HL-60/S4 (cell line): ENCODE data around the gene SSH2.

Experiments used
- in situ Hi-C: fragments of 300-500 bp; cut with MboI; formaldehyde crosslinking; loops from 2 replicates; pipeline ENCODE4 v1.14.3; 2022; ENCODE audit warnings: low sequenced_read_pairs

SSH2 gene

DNA sequence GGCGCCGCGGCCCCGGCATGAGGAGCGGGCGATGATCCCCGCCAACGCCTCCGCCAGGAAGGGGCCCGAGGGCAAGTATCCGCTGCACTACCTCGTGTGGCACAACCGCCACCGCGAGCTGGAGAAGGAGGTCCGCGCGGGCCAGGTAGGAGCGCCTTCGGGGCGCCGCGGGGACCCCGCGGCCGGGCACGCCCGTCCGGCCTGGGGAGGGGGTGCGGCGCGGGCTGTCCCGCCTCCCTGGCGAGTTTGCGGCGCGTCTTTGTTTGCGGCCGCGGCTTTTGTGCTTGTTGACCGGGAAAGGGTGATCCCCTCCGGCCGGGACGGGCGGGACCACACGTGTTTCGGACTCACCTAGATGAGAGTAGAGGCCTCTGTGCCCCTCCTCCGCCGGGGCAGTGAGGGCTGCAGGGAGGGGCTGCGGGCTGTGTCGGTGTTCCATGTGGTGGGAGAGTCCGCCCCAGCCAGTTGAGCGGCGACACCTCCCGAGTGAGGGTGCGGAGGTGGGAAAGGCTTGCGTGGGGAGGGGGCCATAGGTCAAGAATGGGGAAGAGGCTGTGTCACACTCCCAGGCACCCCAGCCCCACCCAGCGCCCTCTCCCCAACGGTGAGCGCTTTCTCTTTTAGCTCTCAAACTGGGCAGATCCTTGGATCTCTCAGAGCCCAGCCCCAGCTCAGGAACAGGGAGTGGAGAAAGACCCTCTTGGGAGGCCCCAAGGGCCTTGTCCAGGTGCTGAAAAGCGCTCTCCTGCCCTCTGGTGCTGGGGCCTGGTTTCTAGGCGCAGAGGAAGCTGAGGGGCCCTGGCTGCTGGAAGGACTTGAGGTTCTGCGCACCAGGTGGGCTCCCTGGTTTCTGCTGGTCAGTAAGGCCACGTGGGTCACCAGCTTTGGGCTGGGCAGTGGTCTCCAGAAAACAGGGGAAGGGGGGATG is 336.2 kb downstream of the SSH2 start:
- in situ Hi-C loops, result no loop called here

DNA sequence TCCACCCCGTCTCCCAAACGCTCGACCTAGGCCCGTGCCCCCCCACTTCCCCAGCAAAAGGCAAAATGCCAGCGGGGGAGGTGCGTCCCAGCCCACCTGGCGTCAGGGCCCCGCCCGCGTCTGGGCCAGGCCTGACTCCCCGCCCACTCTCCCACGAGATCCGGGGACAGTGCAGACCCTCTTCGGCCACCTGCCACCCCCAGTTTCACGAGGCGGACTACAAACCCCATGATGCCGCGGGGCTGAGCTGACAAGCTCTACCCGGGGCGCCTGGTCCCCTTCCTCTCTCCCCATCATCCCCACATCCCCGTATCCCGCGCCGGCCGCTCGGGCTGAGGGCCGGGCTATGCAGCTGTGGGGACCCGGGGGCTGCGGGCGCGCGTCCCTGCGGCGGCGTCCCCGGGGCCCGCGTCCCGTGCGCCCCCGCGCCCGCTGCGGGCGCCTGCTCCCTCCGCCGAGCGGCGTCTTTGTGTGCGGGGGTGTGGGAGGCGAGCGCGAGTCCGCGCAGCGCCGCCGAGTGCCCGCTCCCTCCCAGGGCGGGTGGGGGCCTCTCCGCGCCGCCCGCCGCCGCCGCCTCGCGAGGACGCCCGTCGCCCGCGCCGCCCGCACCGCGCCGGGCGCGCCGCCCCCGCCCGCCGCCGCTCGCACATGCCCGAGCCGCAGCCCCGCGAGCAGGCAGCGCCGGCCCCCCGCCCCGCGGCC is 337.0 kb downstream of the SSH2 start, which contains the start of gene ANKRD13B:
Gene ANKRD13B (plus strand): TSS at position 283 of the 702 bp plus-strand sequence. CDS start 490 bp downstream, outside the sequence.
- in situ Hi-C loops, result no loop called here

DNA sequence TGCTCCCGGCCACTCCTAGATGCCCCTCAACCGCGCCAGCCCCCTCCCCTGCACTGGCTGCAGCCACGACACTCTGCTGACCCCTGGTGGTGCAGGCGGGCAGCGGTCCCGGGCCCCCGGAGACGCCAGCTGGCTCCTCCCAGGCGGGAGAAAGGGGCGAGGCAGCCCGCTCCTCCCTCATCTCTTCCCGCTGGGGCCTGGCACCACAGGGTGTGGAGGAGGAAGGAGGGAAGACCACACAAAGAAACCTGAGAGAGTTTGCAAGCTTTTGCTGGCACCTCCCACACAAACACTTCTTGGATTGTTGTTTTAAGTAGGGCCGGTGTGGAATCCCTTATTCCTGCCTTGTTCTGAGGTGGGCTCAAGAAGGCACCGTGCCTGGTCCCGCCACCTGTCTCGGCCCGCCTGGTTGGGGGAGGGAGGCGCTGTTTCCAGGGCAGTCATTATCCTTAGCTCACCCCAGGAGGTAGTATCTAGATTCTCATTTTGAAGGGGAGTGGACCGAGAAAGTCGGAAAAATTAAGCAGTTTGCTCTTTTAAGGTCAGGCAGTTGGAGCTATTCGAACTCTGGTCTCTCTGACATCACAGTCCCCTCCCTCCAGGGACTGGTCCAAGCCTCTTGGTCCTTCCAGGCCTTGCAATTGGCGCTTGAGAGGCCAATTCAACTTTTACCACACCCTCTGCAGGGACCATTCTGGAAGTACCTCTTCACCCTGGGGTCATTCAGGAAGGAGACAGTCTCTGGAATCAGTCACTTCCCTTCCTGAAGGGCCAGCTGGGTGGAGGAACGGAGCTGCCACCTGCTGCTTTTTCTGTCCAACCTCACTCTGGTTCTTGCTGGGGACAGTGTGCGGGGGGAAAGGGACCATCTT is 338.1 kb downstream of the SSH2 start:
- in situ Hi-C loops, result no loop called here

DNA sequence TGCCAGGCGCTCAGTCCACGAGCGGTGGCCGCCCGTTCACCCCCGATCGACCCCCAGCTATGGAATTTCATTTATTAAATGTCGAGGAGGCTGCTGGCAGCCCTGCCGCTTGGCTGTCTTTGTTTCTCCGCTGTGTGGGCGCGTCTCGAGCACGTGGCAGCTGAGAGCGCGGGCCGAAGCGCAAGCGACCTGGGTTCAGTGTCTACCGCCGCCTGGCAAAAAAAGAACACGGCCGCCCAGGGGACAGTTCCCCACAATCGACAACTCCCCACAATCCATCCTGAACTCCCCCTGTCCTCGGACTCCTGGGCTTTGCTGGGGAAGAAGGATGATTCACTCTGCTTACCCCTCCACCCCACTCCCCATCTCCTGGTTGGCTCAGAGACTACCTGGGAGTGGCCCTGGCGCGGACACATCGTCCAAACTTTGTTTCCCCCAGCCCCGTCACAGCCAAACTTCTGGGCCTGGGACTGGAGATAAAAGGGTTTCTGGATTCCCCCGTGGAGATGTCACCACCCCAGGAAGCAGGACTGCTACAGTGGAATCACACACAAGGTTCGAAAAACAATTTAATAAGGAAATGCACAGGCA is 338.8 kb downstream of the SSH2 start:
- in situ Hi-C loops, result no loop called here

DNA sequence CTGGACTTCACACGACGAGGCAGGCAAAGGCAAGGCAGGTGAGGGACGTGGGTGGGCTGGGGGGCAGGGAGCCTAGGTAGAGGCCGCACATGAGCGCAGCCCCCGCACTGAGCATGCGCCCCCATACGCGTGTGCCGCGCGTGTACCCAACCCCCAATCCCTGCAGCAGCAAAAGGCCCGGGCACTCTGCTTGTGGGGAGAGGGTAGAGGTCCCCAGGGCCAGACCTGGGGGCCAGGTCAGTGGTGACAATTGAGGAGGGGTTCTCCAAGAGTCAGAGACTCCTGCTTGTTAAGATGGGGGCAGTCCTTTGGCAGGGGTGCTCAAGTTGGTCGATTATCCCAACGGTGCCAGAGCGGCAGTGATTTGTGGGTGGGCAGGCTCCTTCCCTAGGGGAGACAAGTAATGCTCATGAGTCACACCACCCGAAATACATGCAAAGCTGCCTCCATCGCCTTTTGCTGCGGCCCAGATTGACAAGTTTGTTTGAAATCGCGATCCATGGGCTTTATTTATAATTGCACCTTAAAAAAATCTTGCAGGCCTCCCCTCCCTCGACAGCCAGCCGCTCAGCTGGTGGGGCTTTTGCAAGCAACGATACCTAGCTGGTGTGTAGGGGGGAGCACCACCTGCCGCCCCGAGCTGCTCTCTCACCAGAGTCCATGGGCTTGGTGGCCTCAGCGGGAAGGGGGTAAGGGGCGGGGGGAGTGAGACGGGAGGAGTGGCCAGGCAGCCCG is 339.4 kb downstream of the SSH2 start:
- in situ Hi-C loops, result no loop called here

DNA sequence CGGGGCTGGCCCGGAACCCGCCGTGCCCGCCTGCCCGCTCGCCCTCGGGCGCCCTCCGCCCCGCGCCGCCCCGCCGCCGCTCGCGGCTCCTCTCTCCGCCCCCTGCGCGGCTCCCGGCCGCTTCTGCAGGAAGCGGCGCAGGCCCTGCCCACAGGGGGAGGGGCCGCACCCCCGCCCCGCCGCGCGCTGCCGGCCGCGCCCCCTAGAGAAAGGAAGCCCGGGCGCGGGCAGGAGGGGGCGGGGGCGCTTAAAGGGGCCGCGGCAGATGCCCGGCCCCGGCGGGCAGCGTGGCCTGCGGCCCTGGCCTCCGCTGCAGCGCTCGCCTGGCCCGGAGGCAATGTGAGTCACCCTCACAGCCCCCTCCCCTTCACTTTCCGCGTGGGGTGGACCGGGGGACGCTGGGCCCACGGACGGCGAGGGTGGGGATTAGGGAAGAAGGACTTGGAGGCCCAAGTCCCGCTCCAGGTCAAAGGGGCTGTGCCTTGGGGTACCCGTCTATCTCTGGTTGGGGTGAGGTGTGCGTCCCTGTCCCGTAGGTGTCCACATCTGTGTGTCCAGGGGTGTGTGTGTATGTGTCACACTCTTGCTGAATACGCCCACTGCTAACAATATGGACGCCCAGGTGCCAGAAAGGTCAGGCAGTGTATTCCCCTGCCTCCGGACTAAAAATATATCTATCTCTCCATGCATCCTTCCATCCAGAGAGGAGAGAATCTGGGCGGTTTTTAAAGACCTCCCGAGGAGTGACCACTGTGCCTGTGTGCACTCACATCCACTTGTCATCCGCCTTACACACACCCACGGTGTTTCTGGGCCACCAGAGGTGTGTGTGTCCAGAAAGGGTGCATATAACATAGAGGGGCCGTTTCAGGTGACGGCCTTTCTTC is 340.3 kb downstream of the SSH2 start, which contains the start of gene GIT1:
Gene GIT1 (minus strand): TSS at position 125 of the 887 bp plus-strand sequence. CDS start 270 bp downstream, outside the sequence.
- in situ Hi-C loops, result no loop called here

DNA sequence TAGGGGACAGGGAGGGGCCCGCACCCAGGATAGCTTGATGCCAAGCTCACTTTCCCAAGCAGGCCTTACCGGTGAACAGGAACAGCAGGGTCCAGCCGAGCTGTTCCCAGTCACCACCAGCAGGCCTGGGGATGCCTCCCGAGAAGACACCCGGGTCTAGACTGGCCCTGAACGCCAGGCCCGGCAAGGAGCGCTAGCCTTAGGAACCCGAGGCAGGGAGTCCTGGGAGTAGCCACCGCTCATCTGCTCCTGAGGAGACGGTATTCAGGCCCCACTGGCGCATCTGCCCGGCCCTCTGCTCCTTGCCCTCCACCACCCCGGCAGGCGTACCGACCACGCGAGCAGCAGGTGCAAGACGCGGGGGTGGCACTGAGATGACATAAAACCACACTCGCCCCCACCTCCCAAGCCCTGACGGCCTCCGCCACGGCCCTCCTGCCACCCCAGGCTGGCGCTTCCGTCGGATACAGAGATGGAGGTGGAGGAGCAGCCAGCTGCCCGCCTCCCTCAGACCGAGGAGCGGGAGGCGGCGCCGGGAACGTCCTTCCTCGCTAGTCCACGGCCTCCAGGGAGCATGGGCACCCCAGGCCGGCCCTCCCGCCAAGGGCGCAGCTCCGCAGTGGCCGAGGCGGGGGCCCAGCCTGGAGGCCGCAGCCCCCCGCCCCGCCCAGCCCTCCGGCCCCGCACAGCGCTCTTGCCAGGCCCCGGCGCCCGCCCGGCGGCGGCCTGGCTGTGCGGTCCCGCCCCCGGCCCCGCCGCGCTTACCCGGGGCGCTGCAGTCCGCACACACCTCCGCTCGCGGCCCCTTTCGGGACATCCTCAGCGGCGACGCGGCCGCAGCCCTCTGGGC is 341.2 kb downstream of the SSH2 start:
- in situ Hi-C loops, result no loop called here

DNA sequence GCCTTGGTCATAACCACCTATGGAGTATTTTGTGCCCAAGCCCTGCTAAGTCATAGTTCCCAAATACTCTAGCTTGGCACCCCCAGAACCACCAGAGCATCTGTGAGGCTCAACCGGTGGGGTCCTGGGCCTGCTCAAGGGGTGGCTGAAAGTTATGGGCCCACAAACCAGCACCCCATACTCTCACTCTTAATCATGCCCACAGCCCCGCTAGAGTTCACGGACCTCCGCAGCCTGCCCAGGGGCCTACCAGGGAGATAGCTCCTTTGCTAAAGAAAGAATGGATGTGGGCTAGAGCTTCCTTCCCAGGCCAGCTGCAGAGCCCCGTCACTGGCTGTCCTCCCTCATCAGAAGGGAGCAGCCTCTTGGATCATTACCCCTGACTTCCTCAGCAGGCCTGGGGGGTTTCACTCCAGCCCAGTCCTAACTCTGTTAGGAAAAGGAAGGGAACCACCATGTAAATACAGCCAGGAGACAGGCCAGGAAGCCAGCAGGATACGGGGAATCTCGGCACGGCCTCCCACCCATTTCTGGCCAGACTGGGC is 341.9 kb downstream of the SSH2 start:
- in situ Hi-C loops, result no loop called here

DNA sequence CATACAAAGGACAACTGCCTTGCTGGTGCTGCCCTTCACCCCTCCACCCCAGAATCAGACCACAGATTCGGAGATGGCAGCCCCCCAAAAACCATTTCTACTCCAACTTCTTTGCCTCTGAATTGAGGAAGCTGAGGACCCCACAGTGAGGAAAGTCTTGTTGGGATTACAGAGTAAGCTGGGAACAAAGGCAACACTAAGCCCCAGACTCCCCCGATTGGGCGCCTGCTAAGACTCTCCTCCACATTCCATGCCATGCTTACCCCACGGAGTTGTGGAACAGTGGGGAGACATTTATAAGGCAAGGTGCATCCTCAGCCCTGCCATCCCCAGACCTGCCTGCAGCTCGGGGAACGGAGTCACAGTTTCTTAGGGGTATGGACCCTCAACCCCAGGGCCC is 342.4 kb downstream of the SSH2 start:
- in situ Hi-C loops, result no loop called here

DNA sequence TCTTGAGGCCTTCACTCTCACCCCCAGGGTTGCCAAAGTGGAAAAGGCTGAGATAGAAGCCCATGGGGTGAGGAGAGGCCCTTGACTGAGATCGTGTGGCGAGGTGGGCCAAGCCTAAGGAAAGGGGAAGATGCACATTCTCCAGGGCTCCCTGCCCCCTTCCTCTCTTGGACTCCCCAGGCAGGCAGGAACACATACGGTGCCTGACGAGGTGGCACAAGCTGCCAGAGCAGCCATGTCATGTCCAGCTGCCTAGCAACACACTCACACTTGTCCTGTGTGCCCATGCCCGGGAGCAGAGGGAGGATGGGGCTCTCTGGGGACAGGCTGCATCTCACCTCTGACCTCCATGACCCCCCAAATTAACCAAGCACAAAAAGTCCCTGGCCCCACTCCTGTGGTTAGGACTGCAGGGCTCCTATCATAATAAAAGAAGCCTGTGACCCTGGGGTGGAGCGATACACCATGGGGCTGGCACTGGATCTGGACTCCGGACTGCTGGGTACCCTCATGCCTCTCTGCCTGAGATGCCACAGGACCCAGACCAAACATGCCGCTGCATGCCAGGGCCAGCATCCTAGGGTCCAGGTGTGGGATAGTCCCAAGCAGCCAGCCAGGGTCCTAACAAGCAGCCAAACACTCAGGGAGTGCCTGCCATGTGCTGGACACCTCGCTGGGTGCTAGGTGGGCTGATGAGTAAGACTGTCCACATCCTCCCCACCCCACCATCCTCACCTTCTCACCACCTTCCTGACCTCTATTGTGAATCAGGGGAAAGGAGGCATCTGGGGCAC is 343.2 kb downstream of the SSH2 start:
- in situ Hi-C loops, result no loop called here

DNA sequence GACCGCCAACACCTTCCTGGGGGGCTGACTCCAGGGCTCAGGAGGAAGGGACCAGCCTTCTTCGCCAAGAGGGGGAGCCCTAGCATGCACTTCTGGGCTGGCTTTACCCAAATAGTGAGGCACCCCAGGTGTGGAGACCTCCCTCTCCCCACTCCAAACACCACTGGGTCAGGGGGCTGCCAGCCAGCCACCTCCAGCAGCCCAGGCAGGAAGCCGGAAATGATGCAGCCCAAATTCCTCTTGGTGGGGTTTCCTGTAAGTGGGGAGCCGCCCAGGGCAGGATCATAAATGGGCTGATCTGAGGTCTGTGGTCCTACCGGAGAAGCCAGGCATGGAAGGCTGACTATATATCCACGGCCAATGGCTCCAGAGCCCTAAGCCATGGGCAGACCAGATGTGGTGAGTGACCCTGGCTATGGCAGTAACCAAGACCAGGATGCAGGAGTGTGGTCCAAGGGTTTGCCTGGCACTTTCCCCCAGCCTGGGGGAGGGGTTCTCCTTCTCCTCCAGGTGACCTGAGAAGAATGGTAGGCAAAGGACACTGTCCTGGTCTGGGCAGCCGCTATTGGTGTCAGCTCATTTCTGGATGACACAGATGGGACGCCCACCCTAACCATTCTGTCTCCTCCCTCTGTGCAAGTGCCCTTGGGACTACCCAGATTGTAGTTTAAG is 344.8 kb downstream of the SSH2 start:
- in situ Hi-C loops, result no loop called here

DNA sequence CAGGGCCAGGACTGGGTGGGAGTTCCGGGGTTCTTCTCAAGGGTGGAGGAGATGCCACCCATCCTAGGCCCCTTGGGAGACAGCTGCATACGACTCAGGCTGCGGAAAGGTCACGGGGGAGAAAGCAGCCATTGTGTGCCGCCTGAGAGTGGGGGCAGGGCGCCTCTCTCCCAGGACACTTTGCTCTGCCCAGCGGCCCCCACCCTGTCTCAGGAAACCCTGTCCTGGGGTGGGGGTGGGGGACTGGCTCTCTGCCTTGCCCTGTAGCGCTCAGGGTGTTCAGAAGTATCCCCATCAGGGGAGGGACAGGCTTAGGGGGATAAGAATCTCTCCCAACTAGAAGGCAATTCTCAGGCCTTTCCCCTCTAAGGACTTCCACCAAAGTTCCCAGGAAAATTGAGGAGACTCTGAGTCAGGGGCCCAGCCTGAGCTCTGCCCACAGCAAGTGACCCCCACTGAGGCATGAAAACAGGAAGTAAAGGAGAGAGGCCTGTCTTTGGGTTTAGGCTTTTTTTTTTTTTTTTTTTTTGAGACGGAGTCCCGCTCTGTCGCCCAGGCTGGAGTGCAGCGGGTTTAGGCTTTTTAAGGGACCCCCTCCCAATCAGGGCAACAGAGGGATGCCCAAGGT is 345.5 kb downstream of the SSH2 start:
- in situ Hi-C loops, result no loop called here

DNA sequence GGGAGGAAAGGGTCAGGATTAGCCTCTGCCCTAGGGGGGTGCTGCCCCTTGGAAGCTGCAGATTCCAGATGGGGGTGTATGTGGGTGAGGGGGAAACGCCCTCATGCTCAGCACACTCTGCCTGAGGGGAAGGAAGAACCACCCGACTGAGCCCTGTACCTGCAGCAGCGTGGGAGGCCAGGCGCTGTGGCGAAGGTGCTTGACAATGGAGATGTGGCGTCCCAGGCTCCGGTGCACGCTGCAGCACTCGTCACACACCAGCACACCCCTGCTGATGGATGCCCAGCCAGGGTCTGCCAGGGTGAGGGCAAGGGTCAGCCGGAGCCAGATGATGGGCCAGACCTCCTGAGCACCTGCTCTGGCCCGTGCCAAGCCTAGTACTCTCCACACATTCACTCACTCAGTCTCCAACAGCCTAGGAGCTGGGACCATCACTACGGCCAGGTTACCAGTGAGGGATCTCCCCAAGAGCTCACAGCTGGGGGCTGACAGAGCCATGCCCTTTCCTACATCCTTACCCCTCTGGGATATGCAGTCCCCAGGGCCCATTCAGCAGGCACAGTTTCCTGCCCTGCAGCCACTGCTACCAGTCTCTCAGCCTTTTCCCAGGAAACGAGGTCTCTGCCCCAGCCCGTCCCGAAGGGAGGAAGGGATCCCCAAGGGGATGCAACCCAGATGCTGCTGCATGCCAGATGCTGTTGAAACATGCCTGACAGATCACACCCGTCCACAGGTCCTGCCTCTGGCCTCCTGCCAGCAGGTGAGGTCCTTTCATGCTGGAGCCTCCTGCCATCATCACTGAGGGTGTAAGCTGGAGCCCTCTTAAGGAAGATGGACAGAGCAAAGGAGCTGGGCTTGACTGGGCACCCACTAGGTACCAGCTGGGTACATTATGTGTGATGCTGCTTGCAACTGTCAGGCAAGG is 346.4 kb downstream of the SSH2 start:
- in situ Hi-C loops, result no loop called here

DNA sequence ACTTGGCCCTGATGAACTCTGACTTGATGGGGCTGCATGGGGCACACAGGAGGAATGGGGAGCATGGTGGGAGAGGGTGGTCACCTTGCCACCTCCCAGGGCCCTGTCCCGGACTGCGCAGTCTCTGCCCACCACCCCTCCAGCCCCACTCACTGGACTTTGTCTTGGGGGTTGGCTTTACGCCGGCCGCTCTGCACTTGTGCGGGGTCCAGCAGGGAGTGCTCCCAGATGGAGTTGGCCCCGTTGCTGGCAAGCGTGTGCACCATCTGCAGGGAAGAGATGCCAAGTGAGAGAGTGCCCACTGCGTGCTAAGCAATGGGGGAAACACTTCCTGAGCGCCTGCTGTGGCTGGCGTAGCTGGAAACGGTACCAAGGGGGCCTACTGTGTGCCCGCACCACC is 347.3 kb downstream of the SSH2 start:
- in situ Hi-C loops, result no loop called here

DNA sequence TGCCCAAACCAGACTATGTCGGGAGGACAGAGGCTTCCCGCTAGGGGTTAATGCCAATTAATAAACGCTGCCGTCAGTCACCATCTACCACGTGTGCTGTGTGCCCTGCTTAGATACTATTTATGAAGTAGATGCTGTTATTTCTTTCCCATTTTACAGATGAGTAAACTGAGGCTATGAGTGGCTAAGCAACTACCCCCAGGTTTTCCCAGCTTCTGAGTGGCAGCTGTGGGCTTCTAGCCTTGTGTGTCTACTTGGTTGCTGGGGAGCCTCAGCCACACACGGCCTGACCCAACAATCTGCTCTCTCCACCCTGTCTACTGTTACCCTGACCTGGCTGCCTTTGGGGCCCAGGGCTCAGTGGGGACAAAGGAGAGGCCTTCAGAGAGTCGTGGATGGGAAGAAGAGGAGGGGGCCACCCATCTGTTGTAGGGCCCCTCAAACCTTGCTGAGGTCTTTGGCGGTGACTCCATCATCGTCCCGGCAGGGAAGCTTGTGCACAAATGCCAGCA is 347.7 kb downstream of the SSH2 start:
- in situ Hi-C loops, result no loop called here
